Peyer's patch (tissue), 4 donors: Measurements from ENCODE around the gene CDK11B. TPM values are rescaled to one million over a fixed set of nuclear protein-coding genes. Genes with fewer than 3 reads are reported as not detected.
"Not testable (repeated sequence)": the region's sequence is repeated elsewhere in the genome, so short reads cannot be mapped to it uniquely, and the experiment has no call there.

Experiments
- DNase-seq, 3 donors: peaks; one replicate each; pipeline ENCODE4 v3.0.0-alpha.2; 2017 to 2019
- H3K27ac ChIP-seq, 4 donors: fragments of 200-600 bp; sonication (generic); one replicate each; pipeline ENCODE4 v1.5.1; 2016 to 2019
- H3K27me3 ChIP-seq, 2 donors: fragments of 200-600 bp; sonication (generic); one replicate each; pipeline ENCODE4 v1.5.1; 2019
- H3K36me3 ChIP-seq, 3 donors: fragments of 200-600 bp; sonication (generic); one replicate each; pipeline ENCODE4 v1.5.1; 2016 to 2019
- H3K4me1 ChIP-seq, 4 donors: fragments of 200-600 bp; sonication (generic); one replicate each; pipeline ENCODE4 v1.5.1; 2016 to 2019
- H3K4me3 ChIP-seq, 4 donors: fragments of 200-600 bp; sonication (generic); 1 replicate in 3 of 4; 2 replicates in 1 of 4; pipeline ENCODE4 v1.5.1; 2016 to 2019; ENCODE audit warnings: mild to moderate bottlenecking in 1 of 4
- H3K9me3 ChIP-seq, 4 donors: fragments of 200-600 bp; sonication (generic); one replicate each; pipeline ENCODE4 v1.5.1; 2016 to 2019; ENCODE audit warnings: mild to moderate bottlenecking in 1 of 4
- CTCF ChIP-seq, 6 experiments: fragments of 450-650 bp in 4 of 6; fragments of 200-600 bp in 2 of 6; sonication (generic) in 1 of 6; IDR thresholded peaks; one replicate each; pipeline ENCODE4 v1.5.1; 2017 to 2019; ENCODE audit warnings: antibody characterized with exemption in 6 of 6, mild to moderate bottlenecking in 3 of 6, moderate library complexity in 1 of 6
- POLR2A ChIP-seq, 2 donors: fragments of 450-650 bp; IDR thresholded peaks; one replicate each; pipeline ENCODE4 v1.5.1; 2017; ENCODE audit warnings: antibody characterized with exemption in 2 of 2, mild to moderate bottlenecking in 2 of 2, moderate library complexity in 2 of 2
- total RNA-seq, 4 donors: library from RNA; depleted of rRNA; stranded (reverse); fragments of >200 nt; gene quantifications; one replicate each; pipeline ENCODE4 v1.1.0, GENCODE V29; 2016

Gene CDK11B
- total RNA-seq, 4 donors from 2014 or later = 25.7 to 124 (median 40.9) TPM

GRCh38 chr1:1696431-1697357, 37.9 kb upstream of the CDK11B start:
- not testable (repeated sequence) for H3K4me3 ChIP-seq, H3K9me3 ChIP-seq, H3K36me3 ChIP-seq, H3K27me3 ChIP-seq, H3K27ac ChIP-seq, H3K4me1 ChIP-seq
- DNase-seq = peak in 2 of 3 donors; percentile 24 to 28

GRCh38 chr1:1692714-1693647, 34.2 kb upstream of the CDK11B start, which contains the start of gene SLC35E2B:
Gene SLC35E2B (minus strand): TSS chr1:1692795. CDS start chr1:1676699, 16,096 bp downstream.
- peak within 1 kb of the TSS; percentile 87 to 95 (median 91) for H3K27ac ChIP-seq
- H3K4me3 ChIP-seq = peak within 1 kb of the TSS; percentile 58 to 79 (median 64)
- peak; percentile 92 to 95 (median 94) for DNase-seq
- not testable (repeated sequence) for H3K4me1 ChIP-seq, H3K9me3 ChIP-seq, H3K36me3 ChIP-seq, H3K27me3 ChIP-seq
- TF ChIP-seq POLR2A (IDR thresholded peaks at IDR 0.05) = peak in 1 of 2 donors; percentile 32
- TF ChIP-seq CTCF (IDR thresholded peaks at IDR 0.05) = peak in 3 of 6 experiments; percentile 21 to 55 (median 24)

- not testable (repeated sequence) for H3K27me3 ChIP-seq, H3K4me1 ChIP-seq, H3K36me3 ChIP-seq, H3K9me3 ChIP-seq
- H3K27ac ChIP-seq = peak overlapping the region; percentile 87 to 95 (median 91)
- peak; percentile 72 to 82 (median 77) for DNase-seq
- peak overlapping the region; percentile 58 to 79 (median 64) for H3K4me3 ChIP-seq
Observed at GRCh38 chr1:1692324-1692713, 33.5 kb upstream of the CDK11B start.

- not testable (repeated sequence) for H3K4me1 ChIP-seq, H3K36me3 ChIP-seq, H3K9me3 ChIP-seq, H3K27me3 ChIP-seq
- Histone ChIP-seq H3K27ac (peak overlapping the region in 1 of 4 donors; percentile 60), H3K4me3 (peak overlapping the region in 3 of 4 donors; percentile 26 to 39 (median 38))
- DNase-seq = peak in 1 of 3 donors; percentile 4
Observed at GRCh38 chr1:1691443-1691842, 32.6 kb upstream of the CDK11B start.

- H3K27me3 ChIP-seq, H3K27ac ChIP-seq, H3K4me1 ChIP-seq, H3K9me3 ChIP-seq, H3K4me3 ChIP-seq, H3K36me3 ChIP-seq: not testable (repeated sequence)
- peak in 2 of 3 donors; percentile 3 to 17 for DNase-seq
Observed at GRCh38 chr1:1689526-1689925, 30.7 kb upstream of the CDK11B start.

- Histone ChIP-seq H3K9me3 (no peaks in the 10 kb centered on the region), H3K27ac (no peak overlapping the region), H3K27me3 (no peaks in the 10 kb centered on the region), H3K36me3 (peaks cover 0 to 3% (median 0%) of the 10 kb centered on the region in 3 donors), H3K4me1 (peaks cover 0 to 16% (median 1%) of the 10 kb centered on the region in 4 donors), H3K4me3 (no peak overlapping the region)
- no peak for DNase-seq
- TF ChIP-seq CTCF (IDR thresholded peaks at IDR 0.05) = no peak
- TF ChIP-seq POLR2A (IDR thresholded peaks at IDR 0.05) = no peak
Observed at GRCh38 chr1:1687846-1688245, 29.0 kb upstream of the CDK11B start.

- no peak for TF ChIP-seq POLR2A (IDR thresholded peaks at IDR 0.05)
- no peak for TF ChIP-seq CTCF (IDR thresholded peaks at IDR 0.05)
- H3K36me3 ChIP-seq = peaks cover 0 to 3% (median 0%) of the 10 kb centered on the region in 3 donors
- H3K9me3 ChIP-seq = no peaks in the 10 kb centered on the region
- DNase-seq = no peak
- peak overlapping the region in 3 of 4 donors; percentile 3 to 73 (median 45) for H3K27ac ChIP-seq
- no peaks in the 10 kb centered on the region for H3K27me3 ChIP-seq
- H3K4me3 ChIP-seq = no peak overlapping the region
- peaks cover under 1 to 41% (median 4%) of the 10 kb centered on the region in 4 donors for H3K4me1 ChIP-seq
Observed at GRCh38 chr1:1684031-1684681, 25.4 kb upstream of the CDK11B start.
